Measurements from ENCODE around the gene ACIN1.

The ACIN1 gene

DNA sequence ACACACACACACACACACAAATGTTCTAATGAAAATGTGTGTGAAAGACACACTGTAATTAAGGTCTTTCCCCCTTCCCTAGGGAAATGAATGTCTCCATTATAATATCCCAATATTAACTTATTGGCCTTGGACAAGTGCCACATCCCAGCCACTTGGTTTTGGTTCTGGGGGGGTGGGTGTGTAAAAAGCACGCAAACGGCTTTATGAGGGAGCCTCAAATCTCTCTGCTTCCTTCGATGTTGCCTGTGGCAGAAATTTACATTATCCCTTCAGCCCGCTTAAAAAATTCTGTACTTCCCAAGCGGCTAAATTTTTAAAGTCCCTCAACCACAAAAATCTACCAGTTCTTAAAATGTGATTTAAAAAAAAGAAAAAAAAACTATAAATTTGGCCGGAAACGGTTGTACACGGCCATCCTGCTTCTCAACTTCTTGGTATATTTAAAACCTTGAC, 85.4 kb downstream of the ACIN1 start:
- no peak for DNase-seq

GRCh38 chr14:23008831-23009230, 86.1 kb downstream of the ACIN1 start:
- no peak for DNase-seq
